WTC11 (cell line): ENCODE data around the gene RBM47. TPM values are rescaled to one million over a fixed set of nuclear protein-coding genes. Genes with fewer than 3 reads are reported as not detected.

Source experiments
- ARID4B ChIP-seq: sonication (generic); formaldehyde crosslinking; IDR thresholded peaks from 2 replicates; pipeline ENCODE4 v1.8.0; 2023; ENCODE audit warnings: missing genetic modification reagents, mild to moderate bottlenecking, borderline replicate concordance
- CREM ChIP-seq: sonication (generic); formaldehyde crosslinking; IDR thresholded peaks from 2 replicates; pipeline ENCODE4 v1.8.1; 2022; ENCODE audit warnings: mild to moderate bottlenecking, missing genetic modification reagents, moderate library complexity
- E2F4 ChIP-seq: sonication (generic); formaldehyde crosslinking; IDR thresholded peaks from 2 replicates; pipeline ENCODE4 v1.8.1; 2022; ENCODE audit warnings: low read depth, mild to moderate bottlenecking, moderate library complexity, missing genetic modification reagents, borderline replicate concordance
- FOXK1 ChIP-seq: sonication (generic); formaldehyde crosslinking; IDR thresholded peaks from 2 replicates; pipeline ENCODE4 v1.8.0; 2022; ENCODE audit warnings: mild to moderate bottlenecking, moderate library complexity, missing genetic modification reagents
- GRHL2 ChIP-seq: fragments of 250-450 bp; sonication (Bioruptor Pico); IDR thresholded peaks from 2 replicates; pipeline ENCODE4 v1.8.0; 2022; ENCODE audit warnings: mild to moderate bottlenecking, moderate library complexity; ENCODE audit not compliant: insufficient replicate concordance, severe bottlenecking
- NFATC4 ChIP-seq: fragments of 250-450 bp; sonication (Bioruptor Pico); IDR thresholded peaks from 2 replicates; pipeline ENCODE4 v1.9.0; 2021; ENCODE audit warnings: mild to moderate bottlenecking
- NFE2L1 ChIP-seq: sonication (generic); formaldehyde crosslinking; IDR thresholded peaks from 2 replicates; pipeline ENCODE4 v1.8.1; 2023; ENCODE audit warnings: missing genetic modification reagents
- PREB ChIP-seq: sonication (generic); formaldehyde crosslinking; IDR thresholded peaks from 2 replicates; pipeline ENCODE4 v1.8.1; 2022; ENCODE audit warnings: mild to moderate bottlenecking, missing genetic modification reagents, moderate library complexity, borderline replicate concordance
- STAT6 ChIP-seq: sonication (generic); formaldehyde crosslinking; conservative IDR thresholded peaks from 2 replicates; pipeline ENCODE4 v1.8.1; 2023; ENCODE audit warnings: mild to moderate bottlenecking, low read depth, missing genetic modification reagents, moderate library complexity
- TEAD4 ChIP-seq: sonication (generic); formaldehyde crosslinking; IDR thresholded peaks from 2 replicates; pipeline ENCODE4 v1.8.0; 2022; ENCODE audit warnings: mild to moderate bottlenecking, missing genetic modification reagents
- ZNF138 ChIP-seq: sonication (generic); formaldehyde crosslinking; conservative IDR thresholded peaks from 2 replicates; pipeline ENCODE4 v1.8.1; 2022; ENCODE audit warnings: mild to moderate bottlenecking, moderate library complexity, missing genetic modification reagents
- ZNF219 ChIP-seq: sonication (generic); formaldehyde crosslinking; IDR thresholded peaks from 2 replicates; pipeline ENCODE4 v1.8.0; 2023; ENCODE audit warnings: missing genetic modification reagents, mild to moderate bottlenecking, borderline replicate concordance
- ZNF317 ChIP-seq: sonication (generic); formaldehyde crosslinking; IDR thresholded peaks from 2 replicates; pipeline ENCODE4 v1.8.1; 2023; ENCODE audit warnings: low read depth, mild to moderate bottlenecking, moderate library complexity, missing genetic modification reagents, borderline replicate concordance
- ZNF416 ChIP-seq: fragments of 250-450 bp; sonication (Bioruptor Pico); IDR thresholded peaks from 2 replicates; pipeline ENCODE4 v1.9.0; 2021; ENCODE audit warnings: mild to moderate bottlenecking, inconsistent platforms
- ZNF423 ChIP-seq: fragments of 250-450 bp; sonication (Bioruptor Pico); IDR thresholded peaks from 2 replicates; pipeline ENCODE4 v2.1.2; 2022; ENCODE audit warnings: mild to moderate bottlenecking, moderate library complexity
- ZNF425 ChIP-seq: fragments of 250-450 bp; sonication (Bioruptor Pico); conservative IDR thresholded peaks from 2 replicates; pipeline ENCODE4 v1.9.0; 2021; ENCODE audit warnings: mild to moderate bottlenecking
- total RNA-seq: library from RNA; stranded (reverse); gene quantifications from 3 replicates; pipeline ENCODE4 v1.2.3, GENCODE V29; 2021

Gene RBM47
- total RNA-seq, 1 experiment from 2014 or later, result 97.9 TPM

- no peak for TF ChIP-seq ZNF425 (CRISPR knock-in tag)
- peak; percentile 40; the same call in 1 of the 2 replicates for TF ChIP-seq NFE2L1 (CRISPR knock-in tag)
- TF ChIP-seq STAT6 (CRISPR knock-in tag), result no peak
- 0 out of 2 replicates have a peak, but pooled peaks have one; percentile 49 for TF ChIP-seq ZNF317 (CRISPR knock-in tag)
- TF ChIP-seq ZNF138 (CRISPR knock-in tag), result 0 out of 2 replicates have a peak, but pooled peaks have one; percentile 26
- peak; percentile 70; the same call in 1 of the 2 replicates for TF ChIP-seq ARID4B (CRISPR knock-in tag)
- 0 out of 2 replicates have a peak, but pooled peaks have one; percentile 31 for TF ChIP-seq CREM (CRISPR knock-in tag)
- 0 out of 2 replicates have a peak, but pooled peaks have one; percentile 7 for TF ChIP-seq TEAD4 (CRISPR knock-in tag)
- TF ChIP-seq ZNF423 (CRISPR knock-in tag), result peak; percentile 93
- peak; percentile 20; the same call in 1 of the 2 replicates for TF ChIP-seq FOXK1 (CRISPR knock-in tag)
- no peak for TF ChIP-seq ZNF416 (CRISPR knock-in tag)
- TF ChIP-seq NFATC4 (CRISPR knock-in tag), result no peak
- no peak for TF ChIP-seq GRHL2
- TF ChIP-seq PREB (CRISPR knock-in tag), result no peak
- peak; percentile 69; the same call in 1 of the 2 replicates for TF ChIP-seq ZNF219 (CRISPR knock-in tag)
- TF ChIP-seq E2F4 (CRISPR knock-in tag), result no peak
Measured at GRCh38 chr4:40630335-40631021, 814 bp upstream of the RBM47 start (continued).
